A549 treated with RU486 at 1 μM for 4 hours (cell line): ENCODE measurements around the gene PLCG2. TPM values are rescaled to one million over a fixed set of nuclear protein-coding genes. Genes with fewer than 3 reads are reported as not detected.

Experiments
- total RNA-seq: library from RNA; stranded (reverse); fragments of 200-300 nt; extraction: Qiagen RNA extraction; gene quantifications from 5 replicates; pipeline ENCODE4 v1.2.3, GENCODE V29; 2022; ENCODE audit warnings: low read depth

Gene PLCG2
- total RNA-seq = 2.3 to 4.5 TPM (median 3.3 TPM) in 5 replicates

GRCh38 chr16:81778861-81779535, at the start of gene PLCG2:
PLCG2 (plus strand) TSS chr16:81779291; CDS start chr16:81785990, 6,699 bp downstream.

GRCh38 chr16:82011199-82011641, 232.1 kb downstream of the PLCG2 start, which contains the start of gene SDR42E1:
SDR42E1 (minus strand) TSS chr16:82011470; CDS start chr16:82000858, 10,612 bp downstream.

Other genes with a start within 250 kb of the PLCG2 start
- gene SDR42E1, start 232.2 kb downstream of the PLCG2 start, total RNA-seq = 1.2 to 1.6 TPM (median 1.4 TPM) in 5 replicates